ENCODE data around the gene CREG2. TPM values are rescaled to one million over a fixed set of nuclear protein-coding genes. Genes with fewer than 3 reads are reported as not detected.

Gene CREG2
- total RNA-seq, 6 experiments from 2014 or later, result 0.20 TPM; not detected in 5

DNA sequence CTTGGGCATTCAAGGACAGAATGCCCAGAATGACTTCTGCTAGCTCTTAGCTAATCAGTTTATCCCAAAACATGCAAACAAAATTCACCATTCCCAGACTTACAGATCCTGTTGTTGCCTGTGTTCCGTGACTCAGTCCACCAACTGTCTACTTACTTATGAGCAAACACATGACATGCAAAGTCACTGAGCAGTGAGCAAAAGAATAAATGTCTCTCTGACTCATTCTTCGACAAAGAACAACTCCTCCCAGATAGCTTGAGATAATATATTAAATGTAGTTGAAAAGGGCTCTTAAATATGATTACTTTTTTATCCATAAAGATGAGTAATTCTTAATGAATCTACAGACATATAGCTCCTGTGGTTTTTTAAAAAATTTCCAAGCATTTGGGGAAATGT, 9.0 kb upstream of the CREG2 start:
- no peaks in the 10 kb centered on the region for H3K9me3 ChIP-seq
- ATAC-seq (no peak), DNase-seq (no peak)
- intact Hi-C loops (cut with DNase I), result no loop called here
- no peaks in the 10 kb centered on the region for H3K36me3 ChIP-seq
- WGBS (ENCODE audit: insufficient coverage, low coverage, low lambda C conversion rate, missing lambda C conversion rate), result 69% methylated on average over 2 of the region's 2 CpGs
- no peaks in the 10 kb centered on the region for H3K27me3 ChIP-seq
- H3K27ac ChIP-seq, result no peak overlapping the region
- no peak overlapping the region for H3K4me3 ChIP-seq
- TF ChIP-seq, protein P1, sequence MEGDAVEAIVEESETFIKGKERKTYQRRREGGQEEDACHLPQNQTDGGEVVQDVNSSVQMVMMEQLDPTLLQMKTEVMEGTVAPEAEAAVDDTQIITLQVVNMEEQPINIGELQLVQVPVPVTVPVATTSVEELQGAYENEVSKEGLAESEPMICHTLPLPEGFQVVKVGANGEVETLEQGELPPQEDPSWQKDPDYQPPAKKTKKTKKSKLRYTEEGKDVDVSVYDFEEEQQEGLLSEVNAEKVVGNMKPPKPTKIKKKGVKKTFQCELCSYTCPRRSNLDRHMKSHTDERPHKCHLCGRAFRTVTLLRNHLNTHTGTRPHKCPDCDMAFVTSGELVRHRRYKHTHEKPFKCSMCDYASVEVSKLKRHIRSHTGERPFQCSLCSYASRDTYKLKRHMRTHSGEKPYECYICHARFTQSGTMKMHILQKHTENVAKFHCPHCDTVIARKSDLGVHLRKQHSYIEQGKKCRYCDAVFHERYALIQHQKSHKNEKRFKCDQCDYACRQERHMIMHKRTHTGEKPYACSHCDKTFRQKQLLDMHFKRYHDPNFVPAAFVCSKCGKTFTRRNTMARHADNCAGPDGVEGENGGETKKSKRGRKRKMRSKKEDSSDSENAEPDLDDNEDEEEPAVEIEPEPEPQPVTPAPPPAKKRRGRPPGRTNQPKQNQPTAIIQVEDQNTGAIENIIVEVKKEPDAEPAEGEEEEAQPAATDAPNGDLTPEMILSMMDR (IDR thresholded peaks at IDR 0.05), result no peak
- no peak for TF ChIP-seq POLR2A (IDR thresholded peaks at IDR 0.05)
- H3K4me1 ChIP-seq, result no peaks in the 10 kb centered on the region

DNA sequence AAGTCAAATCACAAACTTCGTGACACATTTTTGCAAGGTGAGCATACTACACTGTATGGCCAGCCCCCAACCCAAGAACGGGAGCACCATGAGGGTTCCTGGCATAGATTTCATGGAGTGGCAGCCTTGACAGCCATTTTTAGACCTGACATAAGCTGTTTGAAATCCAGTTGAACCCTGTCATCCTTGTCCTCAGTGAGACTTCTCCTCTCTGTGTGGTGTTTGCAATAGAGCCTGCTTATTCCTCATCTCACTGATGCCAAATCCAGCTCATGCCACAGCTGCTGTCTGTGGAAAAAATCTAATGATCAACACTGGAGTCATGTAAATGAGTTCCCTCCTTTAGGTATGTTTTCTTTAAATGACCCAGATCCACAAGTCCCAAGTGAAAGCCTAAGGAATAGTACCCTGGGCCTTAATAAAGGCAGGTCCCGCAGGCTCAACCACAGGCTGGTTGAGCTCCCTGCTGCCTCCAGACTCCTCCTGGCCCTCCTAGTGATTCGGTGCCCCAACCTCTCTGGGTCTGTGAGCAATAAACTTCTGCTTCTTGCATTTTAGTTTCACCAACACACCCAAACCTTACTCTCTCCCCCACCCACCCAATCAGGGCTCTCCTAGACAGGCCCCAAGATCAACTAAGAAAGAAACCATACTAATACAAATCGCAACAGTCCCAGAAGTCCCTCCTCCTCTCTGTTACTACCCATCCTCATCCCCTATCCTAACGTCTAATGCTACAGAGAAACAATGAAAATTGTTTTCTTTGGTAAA, 8.4 kb upstream of the CREG2 start:
- H3K27ac ChIP-seq, result no peak overlapping the region
- no peak for ATAC-seq
- no peak overlapping the region for H3K4me3 ChIP-seq
- 65% methylated on average over 4 of the region's 6 CpGs for WGBS (ENCODE audit: insufficient coverage, low coverage, low lambda C conversion rate, missing lambda C conversion rate)
- TF ChIP-seq, protein P1 (IDR thresholded peaks at IDR 0.05), result no peak
- TF ChIP-seq POLR2A (IDR thresholded peaks at IDR 0.05), result no peak
- no peaks in the 10 kb centered on the region for H3K27me3 ChIP-seq
- intact Hi-C loops (cut with DNase I), result no loop called here
- no peaks in the 10 kb centered on the region for H3K4me1 ChIP-seq
- DNase-seq, result peak in 1 of 3 donors; percentile 19
- no peaks in the 10 kb centered on the region for H3K36me3 ChIP-seq
- H3K9me3 ChIP-seq, result no peaks in the 10 kb centered on the region

DNA sequence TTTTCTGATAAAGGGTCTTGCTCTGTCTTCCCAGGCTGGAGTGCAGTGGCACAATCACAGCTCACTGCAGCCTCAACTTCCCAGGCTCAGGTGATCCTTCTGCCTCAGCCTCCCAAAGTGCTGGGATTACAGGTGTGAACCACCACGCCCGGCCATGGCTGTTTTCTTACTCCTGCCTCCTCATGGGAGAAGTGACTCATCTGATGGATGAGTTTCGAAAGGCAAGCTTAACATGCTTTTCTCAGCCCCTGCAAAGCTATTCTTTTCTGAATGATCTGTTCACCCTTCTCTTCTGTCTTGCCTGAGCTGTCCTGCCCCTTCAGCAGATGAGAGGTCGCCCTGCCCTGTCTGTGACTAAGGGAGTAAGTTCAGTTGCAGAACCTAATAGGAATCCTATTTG, 929 bp upstream of the CREG2 start:
- no peak for TF ChIP-seq POLR2A (IDR thresholded peaks at IDR 0.05)
- TF ChIP-seq, protein P1 (IDR thresholded peaks at IDR 0.05), result no peak
- Histone ChIP-seq H3K9me3 (no peaks in the 10 kb centered on the region), H3K4me3 (no peak overlapping the region), H3K4me1 (peaks cover 0 to 11% (median 0%) of the 10 kb centered on the region in 4 donors), H3K27me3 (peaks cover 7 to 21% of the 10 kb centered on the region in 2 donors), H3K27ac (no peak overlapping the region), H3K36me3 (no peaks in the 10 kb centered on the region)
- ATAC-seq (no peak), DNase-seq (no peak)
- WGBS (ENCODE audit: insufficient coverage, low coverage, low lambda C conversion rate, missing lambda C conversion rate), result 63% methylated on average over 4 of the region's 4 CpGs
- intact Hi-C loops (cut with DNase I), result no loop called here

DNA sequence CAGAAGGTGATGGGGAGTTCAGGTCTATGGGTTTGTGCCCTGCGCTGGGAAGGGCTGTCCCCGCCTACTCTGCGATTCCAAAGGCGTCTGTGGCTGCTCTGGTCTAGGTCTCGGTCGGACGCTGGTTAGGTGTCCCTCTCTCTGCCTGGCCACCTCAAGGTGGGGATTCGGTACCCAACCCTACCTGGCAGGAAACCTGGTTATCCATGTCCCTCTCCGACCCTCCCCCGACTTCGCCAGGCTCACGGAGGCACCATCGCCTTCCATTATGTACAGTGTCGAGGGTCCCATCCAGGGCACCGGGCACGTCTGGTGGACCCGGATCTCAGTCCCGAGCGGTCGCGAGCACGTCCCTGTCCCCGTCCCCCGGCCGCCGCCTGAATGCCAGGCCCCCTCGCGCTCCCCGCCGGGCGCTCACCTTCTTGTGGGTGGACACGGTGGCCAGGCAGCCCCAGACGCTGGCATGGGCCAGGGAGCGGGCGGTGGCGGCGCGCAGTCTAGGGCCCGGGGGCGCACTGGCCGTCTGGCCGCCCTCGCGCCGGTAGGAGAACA, 628 bp downstream of the CREG2 start:
- DNase-seq (no peak), ATAC-seq (peak in 3 of 4 donors; percentile 6 to 46 (median 29))
- peaks cover 7 to 21% of the 10 kb centered on the region in 2 donors for H3K27me3 ChIP-seq
- H3K4me1 ChIP-seq, result peaks cover 0 to 11% (median 0%) of the 10 kb centered on the region in 4 donors
- no peaks in the 10 kb centered on the region for H3K36me3 ChIP-seq
- H3K9me3 ChIP-seq, result no peaks in the 10 kb centered on the region
- H3K27ac ChIP-seq, result no peak overlapping the region
- no peak for TF ChIP-seq POLR2A (IDR thresholded peaks at IDR 0.05)
- TF ChIP-seq, protein P1 (IDR thresholded peaks at IDR 0.05), result no peak
- WGBS (ENCODE audit: insufficient coverage, low coverage, low lambda C conversion rate, missing lambda C conversion rate), result 3% methylated on average over 16 of the region's 45 CpGs
- H3K4me3 ChIP-seq, result peak overlapping the region; percentile 25 to 41 (median 27)
- intact Hi-C loops (cut with DNase I), result no loop called here
